Hippocampal formation (tissue), 2 donors: ENCODE results near the gene PGA5.

Source experiments
- DNase-seq, 2 donors: peaks; one replicate each; lab custom pipeline; 2025; lab: John Stamatoyannopoulos, UW

Gene PGA5

GRCh38 chr11:61294717-61295595 lies 54.0 kb downstream of the PGA5 start, which contains the start of gene VWCE:
TSS of gene VWCE (minus strand) at chr11:61295316. CDS start at chr11:61295037, 279 bp downstream.
- DNase-seq, result peak; percentile 25 to 31

DNA sequence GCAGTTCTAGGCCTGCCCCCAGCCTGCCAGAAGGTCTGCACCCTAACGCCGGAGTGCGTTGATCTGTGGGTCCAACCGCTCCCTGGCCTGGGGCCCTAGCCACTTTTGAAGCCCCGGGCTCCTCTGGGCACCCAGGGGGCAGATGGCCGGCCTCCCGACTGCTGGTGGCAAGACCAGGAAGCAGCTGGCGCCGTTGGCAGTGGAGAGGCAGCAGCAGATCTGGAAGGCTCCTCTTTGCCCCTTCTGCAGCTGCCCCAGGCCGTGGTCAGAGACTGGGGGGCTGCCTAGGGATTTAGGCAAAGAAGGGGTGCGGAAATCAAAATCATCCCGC lies 54.6 kb downstream of the PGA5 start:
- no peak for DNase-seq

DNA sequence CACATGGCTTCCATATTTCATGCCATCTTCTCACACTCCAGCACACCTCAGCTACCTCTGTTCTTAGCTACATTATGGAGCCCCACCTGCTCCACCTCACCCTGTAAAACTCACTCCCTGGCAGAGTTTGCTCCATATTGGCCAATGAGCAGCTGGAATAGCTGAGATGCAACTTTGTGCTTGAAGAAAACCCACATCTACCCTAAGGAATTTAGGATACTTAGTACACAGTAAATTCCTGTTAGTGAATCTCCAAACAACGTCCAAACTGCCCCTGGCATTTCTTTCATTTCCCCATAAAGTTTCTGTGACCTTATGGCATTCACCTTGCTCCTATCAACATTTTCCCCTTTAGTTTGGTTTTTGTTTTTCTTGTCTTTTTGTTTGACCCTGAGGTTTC lies 56.4 kb downstream of the PGA5 start:
- DNase-seq, result no peak

DNA sequence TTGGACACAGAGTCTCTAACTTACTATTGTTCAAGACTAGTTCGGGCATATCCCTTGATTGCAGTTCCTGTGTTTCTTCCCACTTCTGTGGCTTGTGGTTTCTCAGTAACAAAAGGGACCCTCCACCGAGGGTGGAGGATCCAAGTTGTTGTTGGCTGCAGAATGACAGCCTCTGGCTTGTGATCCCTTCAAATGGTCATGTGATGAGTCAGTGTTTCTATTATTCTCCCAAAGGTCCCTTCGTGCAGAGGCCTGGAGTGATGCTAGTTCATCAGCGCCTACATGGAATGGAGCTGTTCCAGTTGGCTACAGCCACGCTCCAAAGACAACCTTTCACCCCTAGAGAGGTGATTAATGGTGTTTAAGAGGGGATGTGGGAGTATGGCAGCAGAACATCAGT lies 56.8 kb downstream of the PGA5 start:
- no peak for DNase-seq

GRCh38 chr11:61298663-61299244 lies 57.8 kb downstream of the PGA5 start:
- no peak for DNase-seq
